GM18861 (cell line): ENCODE results near the gene LAMB4.

Experiments
- ATAC-seq: cut with Tn5 transposase; IDR thresholded peaks from one replicate; pipeline ENCODE4 v1.9.1; 2021; ENCODE audit not compliant: unreplicated experiment

LAMB4 gene

GRCh38 chr7:108142180-108142579 is 12.0 kb upstream of the LAMB4 start:
- no peak for ATAC-seq

- no peak for ATAC-seq
These were observed 10.5 kb upstream of the LAMB4 start for GRCh38 chr7:108140671-108141070.

GRCh38 chr7:108138911-108139310 is 8.8 kb upstream of the LAMB4 start:
- no peak for ATAC-seq

- ATAC-seq = no peak
These were observed 7.8 kb upstream of the LAMB4 start for GRCh38 chr7:108137993-108138392.

GRCh38 chr7:108137040-108137439 is 6.9 kb upstream of the LAMB4 start:
- no peak for ATAC-seq

- peak; percentile 6 for ATAC-seq
These were observed 6.1 kb upstream of the LAMB4 start for GRCh38 chr7:108136191-108136688.

GRCh38 chr7:108135446-108136190 is 5.5 kb upstream of the LAMB4 start:
- ATAC-seq = peak; percentile 98

GRCh38 chr7:108134486-108134885 is 4.3 kb upstream of the LAMB4 start:
- ATAC-seq = no peak

- ATAC-seq = no peak
These were observed 2.5 kb upstream of the LAMB4 start for GRCh38 chr7:108132551-108133265.

GRCh38 chr7:108129018-108129965 is 869 bp downstream of the LAMB4 start:
- ATAC-seq = no peak

- ATAC-seq = no peak
These were observed 1.6 kb downstream of the LAMB4 start for GRCh38 chr7:108128514-108128913.

GRCh38 chr7:108127461-108127860 is 2.7 kb downstream of the LAMB4 start:
- no peak for ATAC-seq

GRCh38 chr7:108124820-108125219 is 5.3 kb downstream of the LAMB4 start:
- ATAC-seq = no peak

GRCh38 chr7:108122181-108122580 is 8.0 kb downstream of the LAMB4 start:
- no peak for ATAC-seq

- no peak for ATAC-seq
These were observed 9.2 kb downstream of the LAMB4 start for GRCh38 chr7:108120933-108121332.

- ATAC-seq = no peak
These were observed 10.0 kb downstream of the LAMB4 start for GRCh38 chr7:108120196-108120595.

- ATAC-seq = no peak
These were observed 11.2 kb downstream of the LAMB4 start for GRCh38 chr7:108118959-108119358.

- ATAC-seq = peak; percentile 75
These were observed 15.9 kb downstream of the LAMB4 start for GRCh38 chr7:108114117-108114841.

- ATAC-seq = no peak
These were observed 17.5 kb downstream of the LAMB4 start for GRCh38 chr7:108112683-108113082.

- ATAC-seq = peak; percentile 76
These were observed 20.8 kb downstream of the LAMB4 start for GRCh38 chr7:108109221-108109908.
